Hepatocyte (in vitro differentiated cells): Measurements from ENCODE around the gene PRMT1.

Source experiments
- EZH2 ChIP-seq: fragments of 200-600 bp; sonication (generic); IDR thresholded peaks from 2 replicates; pipeline ENCODE4 v1.6.1; 2016; ENCODE audit warnings: antibody characterized with exemption, mild to moderate bottlenecking, borderline replicate concordance
- TF ChIP-seq, protein P1 (sequence below): fragments of 200-600 bp; sonication (generic); IDR thresholded peaks from 2 replicates; pipeline ENCODE4 v1.5.1; 2016; ENCODE audit warnings: antibody characterized with exemption, mild to moderate bottlenecking; ENCODE audit not compliant: poor library complexity

DNA sequence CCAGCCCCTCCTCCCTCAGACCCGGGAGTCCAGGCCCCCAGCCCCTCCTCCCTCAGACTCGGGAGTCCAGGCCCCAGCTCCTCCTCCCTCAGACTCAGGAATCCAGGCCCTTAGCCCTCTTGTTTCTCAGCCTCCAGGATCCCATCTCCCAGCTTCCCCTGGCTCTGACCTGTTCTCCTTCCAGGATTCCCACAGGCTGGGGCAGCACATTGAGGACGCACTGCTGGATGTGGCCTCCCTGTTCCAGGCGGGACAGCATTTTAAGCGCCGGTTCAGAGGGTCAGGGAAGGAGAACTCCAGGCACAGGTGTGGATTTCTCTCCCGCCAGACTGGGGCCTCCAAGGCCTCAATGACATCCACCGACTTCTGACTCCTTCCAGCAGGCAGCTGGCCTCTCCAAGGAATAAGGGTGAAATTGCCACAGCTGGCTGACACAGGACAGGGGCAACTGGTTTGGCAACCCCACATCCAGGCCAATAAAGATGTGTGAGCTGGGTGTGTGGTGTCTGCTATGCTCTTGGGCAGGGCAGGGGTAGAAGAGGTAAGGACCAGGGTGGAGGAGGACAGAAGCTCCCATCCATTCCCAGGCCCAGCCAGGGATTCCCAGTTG, 36.3 kb downstream of the PRMT1 start:
- TF ChIP-seq, protein P1, sequence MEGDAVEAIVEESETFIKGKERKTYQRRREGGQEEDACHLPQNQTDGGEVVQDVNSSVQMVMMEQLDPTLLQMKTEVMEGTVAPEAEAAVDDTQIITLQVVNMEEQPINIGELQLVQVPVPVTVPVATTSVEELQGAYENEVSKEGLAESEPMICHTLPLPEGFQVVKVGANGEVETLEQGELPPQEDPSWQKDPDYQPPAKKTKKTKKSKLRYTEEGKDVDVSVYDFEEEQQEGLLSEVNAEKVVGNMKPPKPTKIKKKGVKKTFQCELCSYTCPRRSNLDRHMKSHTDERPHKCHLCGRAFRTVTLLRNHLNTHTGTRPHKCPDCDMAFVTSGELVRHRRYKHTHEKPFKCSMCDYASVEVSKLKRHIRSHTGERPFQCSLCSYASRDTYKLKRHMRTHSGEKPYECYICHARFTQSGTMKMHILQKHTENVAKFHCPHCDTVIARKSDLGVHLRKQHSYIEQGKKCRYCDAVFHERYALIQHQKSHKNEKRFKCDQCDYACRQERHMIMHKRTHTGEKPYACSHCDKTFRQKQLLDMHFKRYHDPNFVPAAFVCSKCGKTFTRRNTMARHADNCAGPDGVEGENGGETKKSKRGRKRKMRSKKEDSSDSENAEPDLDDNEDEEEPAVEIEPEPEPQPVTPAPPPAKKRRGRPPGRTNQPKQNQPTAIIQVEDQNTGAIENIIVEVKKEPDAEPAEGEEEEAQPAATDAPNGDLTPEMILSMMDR, result no peak
- TF ChIP-seq EZH2, result no peak
